Epithelial cell of esophagus (primary cell): ENCODE data around the gene PDE4B.
"Not testable (repeated sequence)": the region's sequence is repeated elsewhere in the genome, so short reads cannot be mapped to it uniquely, and the experiment has no call there.

ENCODE experiments used
- DNase-seq: peaks from one replicate; pipeline ENCODE4 v3.0.0; 2010; ENCODE audit warnings: low read depth
- H3K4me3 ChIP-seq: 2 replicates; pipeline ENCODE4 v1.5.1; 2011; ENCODE audit warnings: mild to moderate bottlenecking, low read length, control low read depth
- TF ChIP-seq, protein P1 (sequence below): IDR thresholded peaks from 2 replicates; pipeline ENCODE4 v1.5.1; 2011; ENCODE audit warnings: low read depth, mild to moderate bottlenecking, low read length, control low read depth, inconsistent platforms; ENCODE audit not compliant: insufficient read depth; ENCODE audit errors: missing control alignments

The PDE4B gene

DNA sequence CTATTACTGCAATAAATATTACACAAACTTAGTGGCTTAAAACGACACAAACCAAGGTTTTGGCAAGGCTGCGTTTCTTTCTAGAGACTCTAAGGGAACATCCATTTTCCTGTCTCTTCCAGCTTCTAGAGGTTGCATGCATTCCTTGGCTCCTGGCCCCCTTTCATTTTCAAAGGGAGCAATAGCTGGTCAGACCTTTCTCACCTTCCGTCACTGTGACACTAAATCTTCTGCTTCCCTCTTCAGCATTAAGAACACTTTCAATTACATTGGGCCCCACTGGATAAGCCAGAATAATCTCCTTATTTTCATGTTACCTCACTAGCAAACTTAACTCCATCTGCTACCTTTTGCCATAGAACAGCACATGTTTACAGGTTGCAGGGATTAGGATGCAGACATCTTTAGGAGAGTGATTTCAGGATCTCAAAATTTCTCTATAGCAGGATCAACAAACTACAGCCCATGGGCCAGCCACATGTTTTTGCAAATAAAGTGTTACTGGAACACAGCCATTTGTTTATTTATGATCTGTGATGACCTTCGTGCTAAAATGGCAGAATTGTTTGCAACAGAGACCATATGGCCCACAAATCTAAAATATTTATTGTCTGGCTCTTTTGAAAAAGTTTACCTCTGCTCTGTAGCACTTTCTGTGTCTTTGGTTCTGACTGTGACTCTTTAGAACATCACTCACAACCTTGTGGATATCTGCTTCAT lies 519.7 kb downstream of the PDE4B start:
- no peak for DNase-seq
- H3K4me3 ChIP-seq, result no peak overlapping the region
- TF ChIP-seq, protein P1, sequence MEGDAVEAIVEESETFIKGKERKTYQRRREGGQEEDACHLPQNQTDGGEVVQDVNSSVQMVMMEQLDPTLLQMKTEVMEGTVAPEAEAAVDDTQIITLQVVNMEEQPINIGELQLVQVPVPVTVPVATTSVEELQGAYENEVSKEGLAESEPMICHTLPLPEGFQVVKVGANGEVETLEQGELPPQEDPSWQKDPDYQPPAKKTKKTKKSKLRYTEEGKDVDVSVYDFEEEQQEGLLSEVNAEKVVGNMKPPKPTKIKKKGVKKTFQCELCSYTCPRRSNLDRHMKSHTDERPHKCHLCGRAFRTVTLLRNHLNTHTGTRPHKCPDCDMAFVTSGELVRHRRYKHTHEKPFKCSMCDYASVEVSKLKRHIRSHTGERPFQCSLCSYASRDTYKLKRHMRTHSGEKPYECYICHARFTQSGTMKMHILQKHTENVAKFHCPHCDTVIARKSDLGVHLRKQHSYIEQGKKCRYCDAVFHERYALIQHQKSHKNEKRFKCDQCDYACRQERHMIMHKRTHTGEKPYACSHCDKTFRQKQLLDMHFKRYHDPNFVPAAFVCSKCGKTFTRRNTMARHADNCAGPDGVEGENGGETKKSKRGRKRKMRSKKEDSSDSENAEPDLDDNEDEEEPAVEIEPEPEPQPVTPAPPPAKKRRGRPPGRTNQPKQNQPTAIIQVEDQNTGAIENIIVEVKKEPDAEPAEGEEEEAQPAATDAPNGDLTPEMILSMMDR, result no peak

DNA sequence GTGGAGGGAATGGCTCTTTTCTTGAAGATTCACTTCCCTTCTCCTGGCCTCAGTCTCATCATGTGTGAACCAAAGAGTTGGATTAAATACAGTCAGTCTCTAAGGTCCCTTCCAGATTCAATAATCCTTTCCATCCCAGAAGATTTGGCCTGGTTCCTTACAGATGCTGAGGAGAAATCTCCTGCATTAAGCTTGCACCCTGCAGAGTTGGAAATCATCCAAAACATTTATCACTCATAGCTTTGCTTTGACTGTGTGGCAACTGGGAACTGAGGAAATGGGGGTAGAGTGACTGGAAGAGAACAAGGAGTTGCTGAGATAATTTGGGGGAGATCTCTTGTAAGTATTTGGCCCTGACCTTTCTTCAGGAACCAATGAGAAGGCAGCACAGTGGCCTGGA lies 520.7 kb downstream of the PDE4B start:
- no peak overlapping the region for H3K4me3 ChIP-seq
- DNase-seq, result peak; percentile 43
- TF ChIP-seq, protein P1, result no peak

DNA sequence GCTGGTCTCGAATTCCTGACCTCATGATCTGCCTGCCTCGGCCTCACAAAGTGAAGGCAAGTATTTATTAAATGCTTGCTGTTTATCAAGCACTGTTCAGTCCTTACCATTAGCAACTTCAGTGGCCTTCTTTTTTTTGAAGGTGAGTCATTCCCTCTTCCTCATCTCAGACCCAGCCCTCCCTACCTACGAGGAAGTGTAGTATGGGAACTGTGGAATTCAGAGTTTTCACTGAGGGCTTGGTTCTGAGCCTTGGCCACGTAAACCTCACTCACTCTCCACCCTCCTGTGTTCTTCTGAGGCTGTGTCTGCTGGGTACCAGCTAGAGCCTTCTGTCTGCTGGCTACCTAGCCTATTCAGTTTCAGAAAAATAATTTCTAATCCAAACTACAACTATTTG lies 523.0 kb downstream of the PDE4B start:
- peak; percentile 94 for DNase-seq
- TF ChIP-seq, protein P1, result no peak
- no peak overlapping the region for H3K4me3 ChIP-seq

DNA sequence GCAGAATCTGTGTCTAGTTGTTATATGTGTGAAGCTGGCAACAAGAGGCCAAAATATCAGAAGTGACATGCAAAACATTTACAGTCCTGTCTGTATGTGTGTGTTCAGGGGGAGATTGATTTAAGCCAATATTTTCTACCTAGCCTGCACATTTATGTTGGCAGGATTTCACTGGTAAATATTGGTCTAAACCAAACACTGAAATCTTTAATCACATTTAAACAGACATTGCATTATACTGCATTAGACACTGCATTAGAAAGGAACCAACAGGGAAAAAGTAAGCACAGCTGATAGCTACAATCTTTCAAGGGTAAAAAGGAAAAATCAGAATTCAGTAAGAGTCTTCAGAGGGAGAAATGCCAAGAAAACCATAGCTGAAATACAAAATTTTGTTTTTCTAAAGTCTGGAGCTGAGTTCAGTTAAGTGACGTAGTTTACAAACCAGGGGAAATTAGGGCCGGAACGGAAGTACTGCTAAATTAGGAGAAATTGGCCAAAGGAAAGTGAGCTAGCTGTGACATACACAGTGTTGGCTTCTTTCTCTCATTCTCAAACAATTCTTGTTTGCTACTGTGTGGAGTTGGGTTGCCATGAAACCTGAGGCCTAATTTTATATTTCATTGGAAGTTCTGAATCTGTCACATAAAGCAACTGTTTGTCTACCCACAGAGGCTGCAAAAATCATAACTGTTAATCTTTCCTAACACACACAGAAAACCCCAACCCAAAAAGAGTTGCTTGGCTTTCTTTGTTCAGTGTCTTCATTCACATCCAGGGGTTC lies 524.0 kb downstream of the PDE4B start:
- TF ChIP-seq, protein P1, result no peak
- DNase-seq, result no peak
- H3K4me3 ChIP-seq, result no peak overlapping the region

DNA sequence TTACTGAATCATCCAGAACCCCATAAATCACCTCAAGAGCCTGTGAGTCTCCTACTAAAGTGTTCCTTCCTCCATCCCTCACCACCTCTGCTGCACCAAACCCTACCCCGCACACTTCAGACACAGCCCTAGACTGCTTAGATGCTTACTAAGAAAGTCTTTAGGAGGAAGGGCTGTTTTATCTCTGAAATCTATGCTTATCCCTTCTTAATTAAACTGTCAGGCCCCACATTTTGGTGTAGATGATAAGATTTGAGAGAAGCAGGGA lies 524.5 kb downstream of the PDE4B start:
- DNase-seq, result no peak
- no peak overlapping the region for H3K4me3 ChIP-seq
- TF ChIP-seq, protein P1, result no peak

DNA sequence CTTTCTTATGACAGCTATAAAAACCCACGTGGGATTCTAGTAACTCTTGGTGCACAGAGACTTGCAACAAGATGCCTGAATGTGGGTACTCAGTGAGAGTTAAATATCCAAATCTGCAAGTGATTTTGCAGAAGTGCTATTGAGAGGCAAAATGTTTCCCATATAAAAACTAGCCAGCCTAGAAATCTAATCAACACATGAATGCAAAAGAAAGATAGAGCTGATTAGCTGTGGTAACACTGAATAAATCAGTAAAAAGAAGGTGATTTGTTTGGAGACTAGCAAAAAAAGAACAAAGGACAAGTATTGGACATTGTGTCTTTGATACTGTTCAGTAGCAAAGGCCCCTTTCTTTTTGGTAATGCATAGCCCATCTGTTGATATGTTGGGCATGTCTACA lies 527.5 kb downstream of the PDE4B start:
- DNase-seq, result no peak
- no peak overlapping the region for H3K4me3 ChIP-seq
- TF ChIP-seq, protein P1, result no peak

DNA sequence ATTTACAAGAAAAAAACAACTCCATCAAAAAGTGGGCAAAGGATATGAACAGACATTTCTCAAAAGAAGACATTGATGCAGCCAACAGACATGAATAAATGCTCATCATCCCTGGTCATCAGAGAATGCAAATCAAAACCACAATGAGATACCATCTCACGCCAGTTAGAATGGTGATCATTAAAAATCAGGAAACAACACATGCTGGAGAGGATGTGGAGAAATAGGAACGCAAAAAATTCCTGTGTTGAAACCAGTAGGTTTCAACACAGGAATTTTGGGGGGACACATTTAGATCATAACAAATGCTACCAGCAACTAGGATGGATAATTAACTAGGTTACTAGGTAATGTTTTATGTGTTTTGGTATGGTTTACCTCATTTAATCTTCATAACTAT lies 529.8 kb downstream of the PDE4B start:
- not testable (repeated sequence) for DNase-seq, H3K4me3 ChIP-seq
